ENCODE measurements around the gene HRAS.
"Not testable (repeated sequence)": the region's sequence is repeated elsewhere in the genome, so short reads cannot be mapped to it uniquely, and the experiment has no call there.

The HRAS gene

DNA sequence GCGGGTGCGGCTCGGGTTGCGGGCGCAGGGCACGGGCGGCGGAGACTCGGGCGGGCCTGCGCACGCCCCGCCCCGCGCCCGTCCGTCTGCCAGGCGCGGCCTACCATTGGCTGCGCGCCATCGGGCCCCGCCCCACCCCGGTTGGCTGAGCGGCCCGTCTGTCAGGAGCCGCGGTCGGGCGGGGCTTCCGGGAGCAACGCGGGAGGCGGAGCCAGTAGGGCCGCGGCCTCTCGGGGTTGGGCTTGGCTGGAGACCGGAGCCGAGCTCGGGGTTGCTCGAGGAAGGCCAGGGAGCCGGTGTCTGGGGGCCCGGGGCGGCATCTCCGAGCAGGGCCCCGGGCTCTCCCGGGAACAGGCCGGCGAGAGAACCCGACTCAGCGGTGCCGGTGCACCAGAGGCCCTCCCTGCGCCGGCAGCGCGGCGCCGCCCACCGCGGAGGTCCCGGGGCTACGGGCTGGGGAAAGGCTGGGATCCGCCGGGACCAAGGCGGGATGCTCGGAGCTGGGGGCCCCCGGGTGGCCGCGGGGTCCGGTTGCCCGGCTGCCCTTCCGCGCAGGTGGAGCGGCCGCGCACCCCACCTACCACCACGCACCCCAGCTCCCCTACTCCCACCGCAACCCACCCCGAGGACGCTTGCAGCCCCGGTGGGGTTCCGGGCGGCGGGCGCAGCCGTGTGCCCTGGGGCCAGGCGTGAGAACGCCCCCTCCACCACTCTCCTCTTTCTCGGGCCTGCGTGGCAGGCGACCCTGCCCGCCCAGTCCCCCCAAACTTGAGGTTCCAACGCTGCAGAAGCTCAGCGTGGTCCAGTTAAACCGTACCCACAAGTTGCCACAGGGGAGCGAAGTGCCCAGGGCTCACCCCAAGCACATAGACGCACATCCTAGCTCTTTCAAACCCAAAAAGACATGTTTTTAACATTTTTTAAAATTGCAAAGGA lies at the start of gene HRAS:
Gene HRAS (minus strand): TSS at position 58 of the 936 bp plus-strand sequence.
- peak; percentile 83 to 93 for DNase-seq (ENCODE audit: low read depth in 1 of 2, low spot score in 1 of 2)

DNA sequence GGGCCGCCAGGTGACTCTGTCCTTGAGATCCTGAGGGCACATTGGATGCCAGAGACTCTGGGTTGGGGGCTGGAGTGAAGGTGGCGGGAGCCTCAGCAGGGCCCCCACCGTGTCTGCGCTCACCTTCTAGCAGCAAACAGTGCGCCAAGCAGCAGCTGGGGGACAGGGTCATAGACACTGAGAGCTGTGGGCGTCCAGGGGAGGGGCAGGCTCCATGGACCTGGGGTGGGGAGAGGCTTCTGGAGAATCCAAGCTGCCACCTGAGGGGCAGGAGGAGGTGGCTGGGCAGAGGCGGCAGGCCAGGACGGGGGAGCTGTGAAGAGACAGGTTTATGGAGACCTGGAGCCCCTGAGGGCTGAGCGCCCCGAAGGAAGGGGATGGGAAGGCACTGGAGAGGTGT lies 48.9 kb upstream of the HRAS start:
- no peak for DNase-seq (ENCODE audit: low read depth in 1 of 2, low spot score in 1 of 2)

DNA sequence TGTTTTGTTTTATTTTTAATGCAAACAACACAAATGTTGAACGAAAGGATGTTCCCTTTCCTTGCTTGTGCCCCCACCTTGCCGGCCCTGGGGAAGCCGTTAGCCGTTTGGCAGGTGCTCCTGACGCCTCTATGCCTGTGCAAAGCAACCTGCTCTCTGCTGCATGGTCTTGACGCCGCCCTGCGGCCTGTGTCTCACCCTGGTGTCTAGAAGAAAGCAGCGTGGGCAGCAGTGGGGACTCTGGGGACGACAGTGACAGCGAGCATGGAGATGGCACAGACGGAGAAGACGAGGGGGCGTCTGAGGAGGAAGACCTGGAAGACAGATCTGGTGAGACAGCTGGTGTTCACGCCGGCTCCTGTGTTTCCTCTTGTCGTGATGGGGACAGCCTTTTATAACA lies 46.4 kb upstream of the HRAS start:
- DNase-seq (ENCODE audit: low read depth in 1 of 2, low spot score in 1 of 2), result no peak

DNA sequence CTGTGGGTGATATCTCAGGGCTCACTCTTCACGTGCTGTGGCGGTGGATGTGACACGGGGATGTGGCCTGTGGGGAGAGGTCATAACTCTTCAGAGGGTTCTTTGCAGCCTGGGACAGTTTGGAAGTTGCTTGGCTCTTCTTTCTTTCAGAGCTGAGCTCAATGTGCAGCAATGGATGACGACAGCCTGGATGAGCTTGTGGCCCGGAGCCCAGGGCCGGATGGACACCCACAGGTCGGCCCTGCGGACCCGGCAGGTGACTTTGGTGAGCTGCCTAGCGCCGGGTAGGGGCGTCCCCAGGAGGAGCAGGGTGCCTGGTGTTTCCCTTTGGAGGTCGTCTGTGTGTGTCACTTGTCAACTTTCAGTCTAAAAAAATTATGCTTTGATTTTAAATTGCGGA lies 46.0 kb upstream of the HRAS start:
- DNase-seq (ENCODE audit: low read depth in 1 of 2, low spot score in 1 of 2), result no peak

DNA sequence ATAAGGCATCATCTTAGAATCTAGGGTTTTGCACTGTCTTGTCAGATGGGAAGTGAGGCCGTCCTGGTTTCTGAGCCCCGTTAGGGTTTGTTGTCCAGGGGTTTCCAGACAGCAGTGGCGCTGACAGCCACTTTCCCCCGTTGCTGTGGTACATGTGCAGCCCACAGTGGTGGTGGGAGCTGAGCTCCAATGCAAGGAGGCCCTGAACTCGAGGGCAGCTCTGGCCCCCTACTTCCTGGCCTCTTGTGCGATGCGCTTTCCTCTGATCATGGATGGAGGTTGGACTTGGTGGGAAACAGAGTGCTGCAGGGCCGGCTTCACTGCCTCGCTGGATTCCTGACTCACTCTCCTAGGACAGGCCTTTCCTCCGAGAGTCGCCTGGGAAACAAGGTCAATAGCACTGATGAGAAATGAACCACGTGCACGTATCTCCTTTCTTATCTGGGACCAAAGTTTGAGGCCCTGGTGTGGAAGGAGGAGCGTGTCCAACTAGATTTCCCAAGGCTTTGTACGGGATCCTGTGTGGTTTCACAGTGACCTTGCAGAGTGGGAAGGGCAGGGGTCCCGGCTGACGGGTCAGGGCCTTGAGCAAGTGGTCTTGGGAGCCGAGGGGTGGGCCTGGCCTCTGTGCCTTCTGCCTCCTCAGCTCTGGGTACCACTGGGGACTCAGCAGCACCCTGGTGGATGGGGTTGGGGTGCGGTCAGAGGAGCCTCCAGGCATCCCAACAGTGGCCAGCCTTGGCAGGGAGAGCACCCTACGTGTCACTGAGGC lies 44.6 kb upstream of the HRAS start:
- no peak for DNase-seq (ENCODE audit: low read depth in 1 of 2, low spot score in 1 of 2)

DNA sequence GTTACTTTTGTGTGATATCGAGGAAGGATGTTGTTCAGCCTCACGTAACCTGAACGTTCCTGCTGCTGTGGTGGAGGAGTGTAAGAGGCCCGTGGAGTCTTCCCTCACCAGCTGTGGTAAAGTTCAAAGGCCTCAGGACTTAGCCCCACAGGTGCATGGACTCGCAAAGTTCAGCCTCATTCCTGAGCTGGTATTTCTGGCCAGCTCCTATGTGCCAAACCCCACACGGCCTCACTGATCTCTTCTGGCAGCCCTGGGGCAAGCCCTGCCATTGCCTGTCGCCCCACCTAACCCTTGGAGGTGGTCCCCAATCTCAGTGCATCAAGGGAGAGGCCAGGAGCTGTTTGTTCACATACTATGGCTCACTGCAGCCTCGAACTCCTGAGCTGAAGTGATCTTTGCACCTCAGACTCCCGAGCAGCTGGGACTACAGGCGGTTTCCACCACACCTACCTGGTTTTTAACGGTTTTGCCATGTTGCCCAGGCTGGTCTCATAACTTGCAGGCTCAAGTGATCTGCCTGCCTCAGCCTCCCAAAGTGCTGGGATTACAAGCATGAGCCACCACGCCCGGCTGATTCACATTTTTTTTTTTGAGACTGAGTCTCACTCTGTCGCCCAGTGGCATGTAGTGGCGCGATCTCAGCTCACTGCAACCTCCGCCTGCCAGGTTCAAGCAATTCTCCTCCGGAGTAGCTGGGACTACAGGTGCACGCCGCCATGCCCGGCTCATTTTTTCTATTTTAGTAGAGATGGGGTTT lies 43.1 kb upstream of the HRAS start:
- no peak for DNase-seq (ENCODE audit: low read depth in 1 of 2, low spot score in 1 of 2)

DNA sequence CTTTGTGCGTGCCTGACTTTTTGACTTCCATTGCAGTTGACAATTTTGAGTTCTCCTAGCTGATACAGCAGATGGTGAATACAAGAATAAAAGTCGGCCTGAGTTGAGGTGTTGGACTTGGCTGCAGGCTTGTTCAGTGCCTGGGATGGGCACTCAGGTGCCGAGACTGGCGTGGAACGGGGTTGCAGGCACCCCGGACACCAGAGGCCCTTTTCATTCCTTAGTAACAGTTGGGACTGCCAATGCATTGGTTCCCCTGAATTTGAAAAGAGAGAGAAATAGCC lies 42.2 kb upstream of the HRAS start:
- no peak for DNase-seq (ENCODE audit: low read depth in 1 of 2, low spot score in 1 of 2)

DNA sequence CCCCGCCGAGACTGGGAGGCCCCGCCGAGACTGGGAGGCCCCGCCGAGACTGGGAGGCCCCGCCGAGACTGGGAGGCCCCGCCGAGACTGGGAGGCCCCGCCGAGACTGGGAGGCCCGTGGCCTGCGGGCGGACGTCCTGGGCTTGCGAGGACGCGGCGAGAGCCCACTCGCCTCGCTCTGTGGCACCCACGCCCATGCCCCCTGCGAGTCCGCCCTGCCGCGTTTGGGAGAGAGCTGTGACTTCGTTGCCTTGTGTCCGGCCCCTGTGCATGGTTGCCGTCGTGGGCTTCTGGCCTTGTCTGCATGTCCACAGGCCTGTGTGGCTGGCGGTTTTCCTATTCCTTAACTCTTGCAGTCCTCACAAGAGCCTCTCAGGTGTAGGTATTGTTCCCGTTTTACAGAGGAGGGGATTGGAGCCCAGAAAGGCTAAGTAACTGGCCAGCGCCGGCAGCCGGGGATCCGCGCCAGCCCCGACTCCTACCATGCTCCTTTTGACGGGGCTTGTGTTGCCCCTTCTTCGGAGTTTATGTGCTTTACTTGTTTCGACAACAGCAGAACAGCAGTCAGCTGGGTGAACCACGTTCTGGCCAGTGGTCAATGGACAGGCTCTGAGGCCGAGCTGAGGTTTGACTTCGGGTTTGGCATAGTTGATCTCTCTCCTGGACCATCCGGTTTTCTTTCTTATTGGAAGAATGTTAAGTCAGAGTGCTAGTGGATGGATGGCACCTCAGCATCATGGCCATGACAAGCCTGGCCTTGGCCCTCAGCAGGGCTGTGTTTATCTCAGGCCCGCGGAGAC lies 41.6 kb upstream of the HRAS start:
- no peak for DNase-seq (ENCODE audit: low read depth in 1 of 2, low spot score in 1 of 2)

DNA sequence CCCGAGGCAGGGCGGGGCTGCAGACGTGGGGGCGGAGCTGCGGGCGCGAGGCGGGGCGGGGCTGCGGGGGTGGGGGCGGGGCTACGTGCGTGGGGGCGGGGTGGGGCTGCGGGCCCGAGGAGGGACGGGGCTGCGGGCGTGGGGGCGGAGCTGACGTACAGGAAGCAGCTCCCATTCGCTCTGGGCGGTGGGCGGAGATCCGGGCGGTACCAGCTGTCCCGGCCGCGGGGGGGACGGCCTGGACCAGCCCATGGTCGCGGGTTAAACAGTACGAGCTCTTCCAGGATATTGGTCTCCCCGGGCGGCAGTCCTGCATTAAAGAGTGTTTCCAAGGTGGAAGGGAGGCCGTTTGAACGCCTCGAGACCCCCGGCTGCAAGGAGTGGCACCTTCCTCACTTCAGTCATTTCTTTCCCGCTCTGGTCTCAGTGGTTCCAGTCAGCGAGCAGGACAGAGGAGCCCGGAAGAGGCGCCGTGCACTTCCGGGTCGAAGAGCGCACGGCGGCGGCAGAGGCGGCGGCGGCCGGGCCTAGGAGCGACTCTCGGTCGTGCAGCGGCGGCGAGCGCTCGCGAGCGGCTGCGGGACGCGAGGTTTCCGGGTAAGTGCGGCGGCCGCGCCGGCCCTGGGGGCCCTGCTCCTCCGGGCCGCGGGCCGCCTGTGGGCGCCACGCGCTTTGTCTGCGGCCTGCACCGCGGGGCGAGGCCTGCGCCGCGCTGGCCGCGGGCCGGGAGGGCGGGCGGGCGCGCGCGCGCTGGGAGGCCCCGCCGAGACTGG lies 40.8 kb upstream of the HRAS start, which contains the start of gene PHRF1:
Gene PHRF1 (plus strand): TSS at position 475 of the 773 bp plus-strand sequence. CDS start 5,043 bp downstream, outside the sequence.
- peak; percentile 91 to 92 for DNase-seq (ENCODE audit: low read depth in 1 of 2, low spot score in 1 of 2)

DNA sequence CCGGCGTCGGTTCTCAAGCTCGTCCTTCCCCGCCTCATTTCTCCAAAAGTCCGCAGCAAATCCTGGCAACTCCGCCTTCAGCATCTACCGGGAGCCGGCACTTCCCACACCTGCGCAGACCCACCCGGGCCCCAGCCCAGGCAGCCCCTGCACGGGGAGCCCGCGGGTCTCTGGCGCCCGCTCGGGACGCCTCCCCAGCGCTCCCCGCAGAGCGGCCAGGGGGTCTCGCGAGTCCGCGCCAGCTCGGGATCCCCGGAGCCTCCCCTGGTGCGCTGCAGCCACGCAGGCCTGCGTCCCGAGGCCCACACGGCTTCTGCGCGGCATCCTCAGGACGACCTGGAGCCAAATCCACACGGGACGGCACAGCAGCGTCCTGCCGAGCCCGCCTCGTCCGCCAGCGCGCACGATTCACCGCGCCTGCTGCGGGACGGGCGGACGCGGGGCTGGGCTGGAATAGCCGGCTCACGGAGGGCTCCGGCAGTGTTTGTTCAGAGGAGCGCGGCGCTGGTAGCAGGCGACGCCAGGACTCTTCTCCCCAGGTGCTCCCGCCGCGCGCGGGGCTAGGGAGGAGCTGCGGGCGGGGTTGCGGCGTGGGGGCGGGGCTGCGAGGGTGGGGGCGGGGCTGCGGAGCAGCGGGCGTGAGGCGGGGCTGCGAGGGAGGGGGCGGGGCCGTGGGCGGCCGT lies 40.1 kb upstream of the HRAS start:
- DNase-seq (ENCODE audit: low read depth in 1 of 2, low spot score in 1 of 2), result no peak

DNA sequence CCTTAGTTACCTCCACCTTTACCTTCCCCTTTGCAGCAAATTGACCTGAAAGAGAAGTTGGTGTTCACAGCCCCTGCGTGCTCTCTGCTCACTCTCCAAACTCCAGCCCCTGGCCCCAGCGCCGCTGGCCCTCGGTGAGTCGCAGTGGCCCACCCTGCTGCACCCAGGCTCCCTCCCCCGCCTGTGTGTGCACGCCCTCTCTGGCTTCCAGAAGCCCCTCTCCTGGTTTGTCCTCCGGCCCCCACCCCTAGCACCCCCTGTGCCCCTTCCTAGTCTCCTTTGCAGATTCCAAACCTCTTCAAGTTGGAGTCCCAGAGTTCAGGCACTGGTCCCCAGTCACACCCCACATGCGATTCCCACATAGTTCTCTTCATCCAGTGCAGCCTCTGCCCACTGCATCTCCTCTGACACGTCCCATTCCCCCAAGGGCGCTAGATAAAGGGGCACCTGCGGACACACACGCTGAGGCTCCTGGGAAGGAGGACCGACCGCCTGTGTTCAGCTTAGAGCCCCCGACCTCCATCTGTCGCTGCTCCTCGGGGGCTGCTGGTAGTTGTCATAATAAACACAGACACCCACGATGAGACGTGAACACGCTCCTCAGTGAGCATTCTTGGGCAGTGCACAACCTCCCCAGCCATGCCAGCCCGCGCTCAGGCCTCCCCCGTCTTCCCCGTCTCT lies 39.4 kb upstream of the HRAS start:
- DNase-seq (ENCODE audit: low read depth in 1 of 2, low spot score in 1 of 2), result no peak

DNA sequence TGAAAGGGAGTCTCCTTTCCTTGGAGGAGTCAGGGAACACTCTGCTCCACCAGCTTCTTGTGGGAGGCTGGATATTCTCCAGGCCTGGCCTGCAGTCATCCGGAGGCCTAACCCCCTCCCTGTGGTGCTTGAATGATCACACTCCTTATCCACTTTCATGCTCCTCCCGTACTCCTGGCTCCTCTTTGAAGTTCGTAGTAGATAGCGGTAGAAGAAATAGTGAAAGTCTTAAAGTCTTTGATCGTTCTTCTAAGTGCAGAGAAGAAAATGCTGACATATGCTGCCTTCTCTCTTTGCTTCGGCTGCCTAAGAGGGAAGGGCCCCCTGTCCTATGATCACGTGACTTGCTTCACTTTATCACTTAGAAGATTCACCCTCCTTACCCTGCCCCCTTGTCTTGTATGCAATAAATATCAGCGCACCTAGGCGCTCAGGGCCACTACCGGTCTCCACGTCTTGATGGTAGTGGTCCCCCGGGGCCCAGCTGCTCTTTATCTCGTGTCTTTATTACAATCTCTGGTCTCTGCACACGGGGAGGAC lies 38.7 kb upstream of the HRAS start:
- DNase-seq (ENCODE audit: low read depth in 1 of 2, low spot score in 1 of 2), result not testable (repeated sequence)

DNA sequence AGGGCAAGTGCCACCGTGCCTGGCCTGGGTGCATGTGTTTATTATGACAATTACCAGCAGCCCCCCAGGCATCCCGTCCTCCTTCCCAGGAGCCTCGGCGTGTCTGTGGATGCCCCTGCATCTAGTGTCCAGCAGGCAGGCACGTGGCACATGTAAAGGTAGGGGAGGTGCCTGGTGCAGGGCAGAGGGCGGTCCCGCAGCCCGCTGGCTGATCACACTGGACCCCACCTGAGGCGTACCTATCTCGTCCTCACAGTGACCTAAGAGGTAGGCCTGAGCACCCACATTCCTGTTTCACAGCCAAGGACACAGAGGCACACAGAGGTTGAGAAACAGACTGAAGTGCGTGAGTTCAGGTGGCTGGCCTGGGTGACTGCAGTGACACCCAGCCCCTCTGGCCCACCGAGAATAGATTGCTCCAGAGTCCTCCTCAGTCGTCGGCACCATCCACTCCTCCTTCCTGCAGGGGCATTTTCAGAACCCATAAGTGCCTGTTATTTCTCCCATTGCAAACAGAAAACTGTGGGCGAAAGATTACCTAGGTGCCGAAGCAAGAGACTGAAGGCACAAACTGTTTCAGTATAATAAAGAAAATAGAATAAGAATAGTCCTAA lies 37.9 kb upstream of the HRAS start:
- DNase-seq (ENCODE audit: low read depth in 1 of 2, low spot score in 1 of 2), result no peak

DNA sequence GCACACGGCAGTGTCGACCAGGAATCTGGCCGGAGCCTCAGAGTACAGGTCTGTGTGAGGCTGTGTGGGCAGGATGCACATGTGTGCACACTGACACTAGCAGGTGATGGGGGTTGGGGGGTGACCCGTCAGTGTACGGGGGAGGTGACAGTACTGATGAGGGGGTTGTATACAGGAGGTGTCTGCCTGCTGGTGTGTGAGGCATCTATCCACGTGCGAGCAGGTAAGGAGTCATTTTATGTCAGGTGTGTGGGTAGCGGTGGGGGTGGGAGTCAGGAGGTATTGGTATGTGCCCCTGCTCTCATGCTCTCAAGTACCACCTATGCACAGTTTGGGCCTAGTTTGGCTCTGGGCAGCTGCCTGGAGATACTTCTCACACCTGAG lies 36.4 kb upstream of the HRAS start:
- DNase-seq (ENCODE audit: low read depth in 1 of 2, low spot score in 1 of 2), result no peak

DNA sequence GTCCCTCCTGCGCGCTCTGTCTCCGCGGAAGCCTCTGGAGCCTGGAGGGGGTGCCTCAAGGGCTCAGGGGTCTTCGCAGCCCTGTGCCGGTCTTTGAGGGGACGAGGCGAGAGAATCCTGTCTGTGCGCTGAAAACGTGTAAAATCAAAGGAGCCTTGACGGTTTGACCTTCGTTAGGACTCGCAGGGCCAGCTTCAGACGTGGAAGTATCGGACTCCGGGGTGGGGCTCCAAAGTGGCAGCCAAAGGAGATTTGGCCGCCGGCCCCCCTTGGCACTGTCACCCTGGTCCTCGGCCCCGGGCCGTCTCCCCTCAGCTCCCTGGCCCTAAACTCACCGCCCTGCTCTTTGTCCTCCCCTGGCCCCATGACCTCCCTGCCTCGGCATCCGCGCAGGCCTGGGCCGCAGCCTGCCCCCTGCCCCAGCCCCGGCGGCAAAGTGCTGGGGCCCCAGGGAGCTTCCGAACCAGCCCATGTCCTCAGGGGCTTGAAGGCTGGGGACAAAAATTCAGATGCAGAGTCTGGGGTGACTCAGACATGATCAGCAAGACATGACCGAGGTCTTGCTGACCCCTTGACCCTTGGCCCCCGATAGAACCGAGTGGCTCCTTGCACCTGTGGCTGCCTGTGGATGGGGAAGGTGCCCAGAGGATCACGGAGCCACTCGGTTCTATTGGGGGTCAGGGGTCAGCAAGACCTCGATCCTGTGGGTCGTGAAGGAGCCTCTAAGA lies 33.9 kb upstream of the HRAS start:
- DNase-seq (ENCODE audit: low read depth in 1 of 2, low spot score in 1 of 2), result no peak

DNA sequence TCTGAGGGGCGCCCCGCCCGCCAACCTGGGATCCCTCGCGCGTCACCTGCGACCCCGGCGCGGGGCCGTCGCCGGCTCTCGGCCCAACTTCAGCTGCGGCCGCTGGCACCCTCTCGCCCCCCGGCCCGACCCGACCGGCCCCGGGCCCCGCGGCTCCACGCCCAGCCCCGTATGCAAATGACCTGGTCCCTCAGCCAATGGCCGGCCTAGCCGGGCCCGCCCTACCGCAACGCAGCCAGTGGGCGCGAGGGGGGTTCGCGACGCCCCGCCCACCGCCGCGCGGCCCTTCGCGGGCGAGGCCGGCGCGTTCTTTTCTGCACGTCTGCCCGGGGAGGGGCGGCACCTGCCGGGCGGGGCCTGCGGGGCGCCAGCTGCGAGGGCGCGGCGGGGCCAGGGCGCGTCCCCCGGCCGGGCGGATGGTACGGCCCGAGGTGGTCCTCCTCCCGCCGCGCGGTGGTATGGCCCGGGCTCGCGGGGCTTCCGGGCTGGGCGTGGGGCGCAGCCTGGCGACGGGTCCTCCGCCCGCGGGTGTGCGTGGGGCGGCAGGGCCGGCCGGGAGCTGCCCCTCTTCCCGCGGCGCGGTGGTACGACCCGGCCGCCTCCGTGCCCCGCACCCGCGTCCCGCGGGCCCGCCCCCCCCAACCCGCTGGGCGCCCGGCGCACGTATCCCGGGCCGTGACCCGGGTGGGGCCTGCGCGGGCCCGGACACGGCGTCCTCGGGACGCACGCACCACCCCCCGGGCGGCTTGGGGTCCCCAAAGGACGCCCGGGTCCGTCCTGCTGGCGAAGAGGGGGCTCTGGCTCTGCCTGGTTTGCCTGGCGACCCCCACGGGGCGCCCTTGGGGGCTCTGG lies 33.2 kb upstream of the HRAS start:
- DNase-seq (ENCODE audit: low read depth in 1 of 2, low spot score in 1 of 2), result peak; percentile 76 to 82

All from activated CD4-positive, alpha-beta T cell treated with anti-CD3 and anti-CD28 coated beads, Interleukin-2, amount 50 U/mL, for 24 hours (primary cell).